LNCaP clone FGC (cell line): ENCODE data around the gene MRPL1.
A peak's percentile ranks its signal among the peaks of the same experiment; 100 is the strongest.

Source experiments
- DNase-seq: peaks from one replicate; pipeline ENCODE4 v3.0.0-alpha.2; 2011; ENCODE audit warnings: low read depth
- H3K4me3 ChIP-seq: 2 replicates; pipeline ENCODE4 v1.5.1; 2011; ENCODE audit warnings: mild to moderate bottlenecking, low read depth, low read length, control low read depth
- TF ChIP-seq, protein P1 (sequence below): IDR thresholded peaks from 2 replicates; pipeline ENCODE4 v1.5.1; 2012; ENCODE audit warnings: mild to moderate bottlenecking; ENCODE audit not compliant: control insufficient read depth, insufficient read depth; ENCODE audit errors: extremely low read depth

MRPL1 gene

DNA sequence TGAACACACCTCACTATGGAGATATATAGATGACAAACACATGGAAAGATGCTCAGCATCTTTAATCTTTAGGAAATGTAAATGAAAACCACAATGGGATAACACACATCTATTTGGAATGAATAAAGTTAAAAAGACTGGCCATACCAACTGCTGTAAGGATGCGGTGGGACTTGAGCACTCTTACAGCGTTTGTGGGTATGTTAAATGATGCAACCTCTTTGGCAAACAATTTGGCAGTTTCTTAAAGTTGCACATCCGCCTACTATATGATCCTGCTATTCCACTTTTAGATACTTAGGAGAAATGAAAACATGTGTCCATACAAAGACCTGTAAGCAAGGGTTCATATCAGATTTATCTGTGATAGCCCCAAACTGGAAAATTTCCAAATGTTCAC is 50.7 kb downstream of the MRPL1 start:
- TF ChIP-seq, protein P1, sequence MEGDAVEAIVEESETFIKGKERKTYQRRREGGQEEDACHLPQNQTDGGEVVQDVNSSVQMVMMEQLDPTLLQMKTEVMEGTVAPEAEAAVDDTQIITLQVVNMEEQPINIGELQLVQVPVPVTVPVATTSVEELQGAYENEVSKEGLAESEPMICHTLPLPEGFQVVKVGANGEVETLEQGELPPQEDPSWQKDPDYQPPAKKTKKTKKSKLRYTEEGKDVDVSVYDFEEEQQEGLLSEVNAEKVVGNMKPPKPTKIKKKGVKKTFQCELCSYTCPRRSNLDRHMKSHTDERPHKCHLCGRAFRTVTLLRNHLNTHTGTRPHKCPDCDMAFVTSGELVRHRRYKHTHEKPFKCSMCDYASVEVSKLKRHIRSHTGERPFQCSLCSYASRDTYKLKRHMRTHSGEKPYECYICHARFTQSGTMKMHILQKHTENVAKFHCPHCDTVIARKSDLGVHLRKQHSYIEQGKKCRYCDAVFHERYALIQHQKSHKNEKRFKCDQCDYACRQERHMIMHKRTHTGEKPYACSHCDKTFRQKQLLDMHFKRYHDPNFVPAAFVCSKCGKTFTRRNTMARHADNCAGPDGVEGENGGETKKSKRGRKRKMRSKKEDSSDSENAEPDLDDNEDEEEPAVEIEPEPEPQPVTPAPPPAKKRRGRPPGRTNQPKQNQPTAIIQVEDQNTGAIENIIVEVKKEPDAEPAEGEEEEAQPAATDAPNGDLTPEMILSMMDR = no peak
- DNase-seq = no peak
- H3K4me3 ChIP-seq = no peak overlapping the region

DNA sequence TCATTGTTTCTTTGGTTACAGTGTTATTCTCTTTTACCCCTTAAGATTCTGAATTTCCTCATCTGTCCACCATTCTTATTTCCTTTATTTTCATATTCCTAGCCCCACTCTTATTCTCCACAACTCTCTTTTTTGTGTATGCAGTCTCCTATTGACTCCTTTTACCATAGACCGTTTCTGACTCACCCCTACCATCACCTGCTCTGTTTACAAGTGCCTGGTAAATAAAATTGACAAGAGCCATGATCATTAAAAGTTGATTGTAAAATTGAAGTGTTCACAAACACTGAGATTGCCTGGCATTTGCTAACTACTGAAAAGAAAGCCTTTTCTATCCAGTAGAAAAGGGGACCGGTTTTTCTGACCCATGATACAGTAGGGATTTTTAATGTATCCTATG is 54.4 kb downstream of the MRPL1 start:
- H3K4me3 ChIP-seq = no peak overlapping the region
- TF ChIP-seq, protein P1 = no peak
- DNase-seq = no peak

DNA sequence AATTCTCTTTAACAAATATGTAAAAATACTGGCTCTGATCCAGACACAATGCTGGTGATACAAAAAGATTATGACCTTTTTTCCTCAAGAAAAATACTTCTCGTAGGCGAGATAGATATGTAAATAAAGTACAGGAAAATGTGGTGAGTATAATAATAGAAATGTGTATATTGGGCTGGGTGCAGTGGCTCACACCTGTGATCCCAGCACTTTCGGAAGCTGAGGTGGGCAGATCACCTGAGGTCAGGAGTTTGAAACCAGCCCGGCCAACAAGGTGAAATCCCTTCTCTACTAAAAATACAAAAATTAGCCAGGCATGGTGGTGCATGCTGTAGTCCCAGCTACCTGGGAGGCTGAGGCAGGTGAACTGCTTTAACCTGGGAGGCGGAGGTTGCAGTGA is 55.0 kb downstream of the MRPL1 start:
- no peak overlapping the region for H3K4me3 ChIP-seq
- TF ChIP-seq, protein P1 = no peak
- DNase-seq = no peak

DNA sequence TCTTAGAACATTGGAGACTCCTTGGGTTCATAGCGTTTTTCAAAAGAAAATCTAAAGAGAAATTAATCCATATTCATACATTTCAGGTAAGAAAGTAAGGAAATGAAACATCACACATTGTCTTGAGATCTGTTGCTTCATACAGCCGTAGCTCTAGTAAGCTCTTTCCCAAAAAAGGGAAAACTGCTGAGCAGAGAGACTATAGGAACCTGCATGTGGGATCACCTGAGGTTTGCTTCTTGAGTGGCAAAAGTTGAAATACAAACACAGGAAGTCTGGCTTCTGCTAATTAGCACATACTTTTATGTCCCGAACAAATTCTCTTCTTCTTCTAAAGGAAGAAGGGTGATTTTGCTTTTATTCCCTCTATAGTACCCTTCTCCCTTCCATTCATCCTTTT is 57.7 kb downstream of the MRPL1 start:
- TF ChIP-seq, protein P1 = no peak
- no peak for DNase-seq
- H3K4me3 ChIP-seq = no peak overlapping the region

DNA sequence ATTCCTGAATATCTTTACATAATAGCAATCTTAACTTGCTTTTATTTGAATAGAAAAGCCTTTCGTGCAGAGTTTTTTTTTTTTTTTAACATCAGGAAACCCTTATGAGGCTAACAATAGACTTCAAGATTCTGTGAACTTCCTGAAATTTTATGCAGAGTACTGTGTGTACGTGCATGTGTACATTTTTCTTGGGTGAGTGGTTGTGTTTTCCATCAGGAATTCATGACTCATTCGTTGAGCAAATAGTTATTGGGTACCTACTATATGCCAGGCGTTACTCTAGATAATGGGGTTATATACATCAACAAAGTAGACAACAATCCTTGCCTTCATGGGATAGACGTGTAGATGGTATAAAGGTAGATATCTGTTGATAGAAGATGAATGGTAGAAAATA is 59.1 kb downstream of the MRPL1 start:
- peak; percentile 91 for DNase-seq
- H3K4me3 ChIP-seq = no peak overlapping the region
- TF ChIP-seq, protein P1 = no peak

DNA sequence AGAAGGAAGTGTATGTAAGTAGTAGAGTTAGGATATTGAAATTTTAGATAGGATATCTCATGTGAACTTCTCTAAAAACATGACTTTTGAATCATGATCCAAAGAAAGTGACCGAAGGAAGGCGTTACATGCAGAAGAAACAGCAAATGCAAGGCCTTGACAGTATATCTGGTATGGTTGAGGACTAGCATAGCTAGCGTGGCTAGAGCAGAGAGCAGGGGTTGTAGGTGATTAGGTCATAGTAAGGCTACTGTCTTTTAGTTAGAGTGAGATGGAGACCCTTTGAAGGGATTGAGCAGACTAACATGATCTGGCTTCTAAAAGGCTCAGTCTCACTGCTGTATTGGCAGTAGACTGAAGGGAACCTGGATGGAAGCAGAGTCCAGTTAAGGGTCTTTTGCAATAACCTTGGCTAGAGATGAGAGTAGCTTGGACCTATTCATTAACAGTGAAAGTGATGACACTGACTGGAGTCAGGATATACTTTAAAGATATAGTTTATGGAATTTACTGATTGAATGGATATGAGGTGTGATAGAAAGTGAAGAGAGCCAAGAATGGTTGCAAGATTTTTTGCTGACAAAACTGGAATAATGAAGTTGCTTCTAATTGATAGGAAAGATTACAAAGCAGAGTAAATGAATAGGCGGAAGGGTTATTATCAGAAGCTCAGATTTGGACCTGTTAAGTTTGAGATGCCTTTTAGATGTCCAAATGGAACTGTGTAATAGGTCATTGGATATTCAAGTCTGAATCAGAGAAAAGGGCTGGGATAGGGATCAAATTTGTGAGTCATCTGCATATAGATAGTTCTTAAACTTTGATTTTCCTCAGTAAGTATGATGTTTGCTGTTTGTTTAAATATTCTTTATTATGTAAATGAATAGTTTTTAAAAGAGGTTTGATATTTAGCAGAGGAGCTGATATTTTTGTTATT is 59.8 kb downstream of the MRPL1 start:
- TF ChIP-seq, protein P1 = no peak
- no peak overlapping the region for H3K4me3 ChIP-seq
- no peak for DNase-seq
